GM19240 (cell line): ENCODE measurements around the gene RALB.
"Not testable (repeated sequence)": the region's sequence is repeated elsewhere in the genome, so short reads cannot be mapped to it uniquely, and the experiment has no call there.

Source experiments
- DNase-seq: peaks from one replicate; pipeline ENCODE4 v3.0.0; 2011; ENCODE audit warnings: low spot score; ENCODE audit not compliant: insufficient read length

RALB gene

DNA sequence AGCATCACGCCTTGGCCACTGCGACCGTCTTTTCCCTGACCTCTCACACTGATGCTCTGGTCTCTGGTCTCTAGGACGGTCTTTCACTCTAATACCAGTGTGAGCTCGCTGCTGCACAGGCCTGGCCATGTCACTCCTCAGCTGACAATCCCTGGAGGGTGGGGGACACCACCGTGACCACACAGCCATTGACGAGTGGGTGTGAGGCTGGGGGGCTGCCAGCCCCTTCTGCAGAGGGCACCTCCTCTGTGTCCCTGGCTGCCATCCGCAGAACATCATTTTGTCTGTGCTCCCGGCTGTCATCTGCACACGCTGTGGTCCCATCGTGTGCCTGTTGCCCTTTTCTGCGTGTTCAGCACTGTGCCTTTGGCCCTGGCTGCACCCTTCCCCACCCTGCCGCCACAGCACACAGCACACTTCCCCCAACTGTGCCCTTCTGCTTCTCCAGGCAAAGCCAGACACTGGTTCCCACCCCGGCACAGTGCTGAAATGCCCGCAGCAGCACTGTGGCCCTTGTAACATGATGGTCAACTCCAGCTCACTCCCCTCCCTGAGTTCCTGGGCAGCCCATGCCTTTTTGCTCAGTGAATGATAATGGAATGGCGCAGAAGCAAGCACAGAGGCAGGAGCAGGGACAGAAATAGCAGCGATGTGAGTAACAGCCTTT is 62.8 kb downstream of the RALB start:
- DNase-seq: no peak

DNA sequence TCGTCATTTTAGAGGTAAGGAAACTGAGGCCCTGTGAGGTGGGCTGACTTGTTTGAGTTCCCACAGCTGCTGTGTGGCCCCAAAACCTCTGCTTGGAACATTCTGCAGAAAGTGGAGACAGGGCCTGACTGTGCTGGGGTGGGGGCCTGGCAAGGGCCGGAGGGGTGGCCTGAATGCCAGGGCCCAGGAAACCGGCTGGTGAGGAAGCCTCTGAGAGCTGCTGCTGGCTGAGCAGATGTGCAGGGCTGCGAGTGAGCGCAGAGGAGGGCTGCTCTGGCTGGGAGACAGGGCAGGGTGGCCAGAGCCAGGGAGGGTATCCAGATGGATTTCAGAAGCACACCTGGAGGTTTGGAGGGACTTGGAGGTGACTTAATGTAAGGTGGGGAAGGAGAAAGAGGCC is 63.4 kb downstream of the RALB start:
- no peak for DNase-seq

GRCh38 chr2:120316528-120317179 is 64.0 kb downstream of the RALB start:
- no peak for DNase-seq

DNA sequence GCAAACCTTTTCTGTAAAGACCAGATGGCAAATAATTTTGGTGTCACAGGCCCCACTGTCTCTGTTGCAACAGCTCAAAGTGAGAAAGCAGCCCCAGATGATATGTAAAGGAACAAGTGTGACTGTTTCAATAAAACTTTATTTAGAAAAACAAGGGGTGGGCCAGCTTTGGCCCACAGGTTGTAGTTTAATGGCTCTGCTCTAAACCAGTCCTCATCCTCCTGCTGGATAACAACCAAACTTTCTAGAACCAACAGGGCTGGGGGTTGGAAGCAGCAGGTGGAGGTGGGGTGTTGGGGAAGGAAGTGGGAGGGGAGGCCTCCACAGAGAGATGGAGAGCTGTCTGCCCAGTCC is 64.5 kb downstream of the RALB start:
- no peak for DNase-seq

- DNase-seq: no peak
These were observed 65.3 kb downstream of the RALB start for GRCh38 chr2:120317916-120318315.

DNA sequence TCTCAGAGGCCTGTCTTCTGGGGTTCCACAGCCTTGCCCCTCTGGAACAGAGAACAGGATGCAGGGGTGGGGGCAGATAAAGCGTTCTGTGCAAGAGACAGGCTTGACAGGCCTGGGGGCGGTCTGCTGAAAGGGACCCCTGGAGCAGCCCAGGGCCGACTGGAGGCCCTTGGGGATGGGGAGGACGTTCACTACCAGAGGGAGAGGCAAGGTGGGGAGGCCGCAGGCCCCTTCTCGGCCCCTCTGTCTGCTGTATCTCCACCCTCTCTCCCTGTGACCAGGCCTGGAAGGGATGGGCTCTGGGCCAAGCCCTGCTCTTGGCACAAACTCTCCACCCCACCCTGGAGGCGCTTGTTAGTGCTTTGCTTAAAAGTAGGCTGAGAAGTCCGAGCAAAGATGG is 66.0 kb downstream of the RALB start:
- DNase-seq: no peak

DNA sequence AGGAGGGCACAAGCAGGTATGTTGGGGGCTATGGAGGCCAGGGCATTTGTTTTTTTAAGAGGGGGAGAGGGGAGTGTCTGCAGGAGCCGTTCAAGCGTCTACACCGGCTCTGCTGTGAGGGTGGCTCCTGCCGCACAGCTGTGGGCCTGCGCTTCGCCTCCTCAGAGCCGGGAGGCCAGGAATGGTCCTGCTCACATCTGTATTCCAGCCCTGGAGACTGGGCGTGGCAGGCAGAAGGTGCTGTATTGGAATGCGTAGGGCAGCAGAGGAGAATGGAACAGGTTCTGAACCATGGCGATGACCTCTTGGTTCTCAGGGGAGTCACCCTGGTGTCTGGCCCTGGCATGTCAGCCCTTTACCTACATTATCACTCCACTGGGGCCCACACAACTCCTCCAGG is 66.5 kb downstream of the RALB start:
- DNase-seq: no peak

DNA sequence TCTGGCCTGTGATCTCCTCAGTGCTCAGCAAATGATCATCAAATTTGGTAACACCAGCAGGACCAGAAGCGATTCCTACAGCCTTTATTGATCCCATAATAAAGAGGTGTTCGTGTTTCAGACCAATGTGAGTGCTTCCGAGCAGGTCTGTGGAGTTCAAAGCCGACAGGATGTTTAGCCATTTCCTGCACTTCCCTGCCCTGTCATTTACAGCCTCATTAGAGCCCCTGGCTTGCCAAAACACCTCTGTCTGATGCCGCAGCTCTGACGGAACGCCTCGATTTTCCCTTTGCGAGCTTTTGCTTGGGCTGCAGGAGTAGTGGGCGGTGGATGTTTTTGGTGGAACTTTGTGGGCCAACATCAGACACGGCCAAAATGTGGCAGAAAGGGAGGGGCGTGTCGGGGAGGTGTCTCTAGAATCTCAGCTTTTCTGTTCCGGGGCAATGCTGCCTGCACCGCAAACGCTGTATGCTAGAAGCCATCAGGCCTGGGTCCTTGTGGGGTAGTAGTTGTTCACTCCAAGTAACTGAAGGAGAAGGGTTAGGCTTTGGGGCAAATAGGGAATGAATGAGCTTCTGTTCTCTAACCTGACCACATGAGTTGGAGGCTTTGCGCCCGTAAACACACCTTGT is 67.2 kb downstream of the RALB start:
- no peak for DNase-seq

GRCh38 chr2:120320318-120320851 is 67.7 kb downstream of the RALB start:
- no peak for DNase-seq

- not testable (repeated sequence) for DNase-seq
These were observed 68.4 kb downstream of the RALB start for GRCh38 chr2:120320887-120321556.

- no peak for DNase-seq
These were observed 69.2 kb downstream of the RALB start for GRCh38 chr2:120321721-120322284.

DNA sequence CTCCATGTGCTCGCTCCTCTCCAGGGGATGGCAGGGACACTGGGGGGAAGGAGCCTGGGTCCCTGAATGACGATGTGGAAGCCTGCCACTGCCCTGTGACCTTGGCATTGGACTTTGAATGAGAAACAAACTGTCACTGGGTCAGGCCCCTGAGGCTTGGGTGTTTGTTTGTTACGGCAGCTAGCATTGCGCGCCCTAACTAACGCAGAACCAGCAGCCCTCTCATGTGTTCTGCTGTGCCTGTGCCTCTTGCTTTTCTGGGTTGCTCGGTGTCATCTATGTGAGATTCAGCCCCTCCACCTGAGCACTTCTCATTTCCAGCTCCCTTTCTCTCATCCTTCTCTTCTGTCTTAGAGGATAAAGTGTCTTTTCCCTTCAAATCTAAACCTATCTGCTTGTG is 69.7 kb downstream of the RALB start:
- DNase-seq: no peak

- no peak for DNase-seq
These were observed 70.6 kb downstream of the RALB start for GRCh38 chr2:120323214-120323613.

- DNase-seq: no peak
These were observed 71.3 kb downstream of the RALB start for GRCh38 chr2:120323807-120324399.

GRCh38 chr2:120324933-120325332 is 72.3 kb downstream of the RALB start:
- no peak for DNase-seq

DNA sequence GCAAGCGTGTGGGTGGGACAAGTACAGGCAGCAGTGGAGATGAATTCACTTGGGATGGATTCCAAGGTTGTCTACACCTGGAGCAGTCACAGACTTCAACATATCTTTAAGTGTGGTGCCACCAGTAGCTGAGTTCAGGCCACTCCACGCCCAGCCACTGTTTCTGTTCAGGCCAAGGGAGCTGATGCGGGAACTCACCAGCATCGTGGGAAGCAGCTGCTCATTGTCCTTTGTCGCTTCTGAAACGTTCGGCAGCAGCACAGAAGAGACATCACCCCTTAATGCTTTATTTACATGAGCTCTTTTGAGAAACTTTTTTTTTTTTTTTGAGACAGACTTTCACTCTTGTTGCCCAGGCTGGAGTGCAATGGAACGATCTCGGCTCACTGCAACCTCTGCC is 73.4 kb downstream of the RALB start:
- DNase-seq: no peak

- DNase-seq: no peak
These were observed 78.5 kb downstream of the RALB start for GRCh38 chr2:120330946-120331822.

DNA sequence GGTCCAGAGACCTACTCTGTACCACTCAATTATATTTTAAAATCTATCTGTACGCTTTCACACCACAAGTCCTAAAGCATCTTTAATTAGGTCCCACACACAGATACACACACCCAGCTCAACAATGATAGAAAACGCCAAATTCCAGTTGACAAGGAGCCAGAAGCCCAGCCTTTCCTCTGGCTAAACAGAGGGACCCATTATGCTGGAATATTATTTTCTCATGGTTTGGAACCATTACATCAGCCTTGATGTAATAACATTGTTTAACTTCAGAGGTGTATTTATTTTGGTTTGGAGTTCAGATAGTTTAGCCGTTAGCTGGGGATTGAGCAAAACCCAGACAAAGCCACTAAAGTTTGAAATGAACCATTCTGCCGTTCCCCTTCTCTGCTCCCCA is 79.3 kb downstream of the RALB start:
- DNase-seq: no peak

DNA sequence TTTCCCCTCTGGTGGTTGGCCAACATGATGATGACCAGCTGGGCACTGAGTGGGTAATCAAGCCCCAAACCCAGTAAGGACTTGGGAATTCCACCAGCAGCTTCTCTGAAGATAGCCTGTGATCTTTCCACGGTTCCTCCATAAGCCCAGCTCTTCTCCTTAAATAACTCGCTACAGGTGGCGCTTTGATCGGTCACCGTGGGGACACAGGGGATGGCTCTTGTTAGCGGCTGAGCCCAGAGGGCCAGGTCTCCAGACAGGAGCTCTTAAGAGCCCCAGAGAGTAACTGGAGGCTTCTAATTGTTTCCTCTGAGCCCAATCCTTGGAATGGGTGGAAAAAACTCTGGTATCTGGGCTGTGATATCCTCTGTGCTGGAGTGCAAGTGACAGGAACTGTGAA is 79.7 kb downstream of the RALB start:
- DNase-seq: no peak

DNA sequence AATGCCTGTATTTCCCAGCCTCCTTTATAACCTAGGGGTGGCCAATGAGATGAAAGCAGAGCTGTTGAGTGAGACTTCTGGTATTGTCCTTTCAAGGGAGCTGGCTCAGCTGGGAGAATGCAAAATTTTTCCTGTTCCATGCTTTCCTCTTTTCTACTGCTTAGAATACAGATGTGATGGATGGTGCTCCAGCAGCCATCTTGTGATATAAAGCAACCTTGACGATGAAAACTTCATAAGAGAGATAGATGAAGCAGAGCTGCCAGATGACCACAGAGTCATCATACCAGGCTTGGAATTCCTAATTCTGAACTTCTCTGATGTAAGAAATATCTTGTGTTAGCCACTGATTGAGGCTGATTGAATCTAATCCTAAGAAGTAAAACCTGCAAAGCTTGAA is 81.4 kb downstream of the RALB start:
- DNase-seq: no peak
